ENCODE results near the gene SPI1. TPM values are rescaled to one million over a fixed set of nuclear protein-coding genes. Genes with fewer than 3 reads are reported as not detected.

Gene SPI1
- total RNA-seq, 1 experiment from 2014 or later = 0.22 TPM

DNA sequence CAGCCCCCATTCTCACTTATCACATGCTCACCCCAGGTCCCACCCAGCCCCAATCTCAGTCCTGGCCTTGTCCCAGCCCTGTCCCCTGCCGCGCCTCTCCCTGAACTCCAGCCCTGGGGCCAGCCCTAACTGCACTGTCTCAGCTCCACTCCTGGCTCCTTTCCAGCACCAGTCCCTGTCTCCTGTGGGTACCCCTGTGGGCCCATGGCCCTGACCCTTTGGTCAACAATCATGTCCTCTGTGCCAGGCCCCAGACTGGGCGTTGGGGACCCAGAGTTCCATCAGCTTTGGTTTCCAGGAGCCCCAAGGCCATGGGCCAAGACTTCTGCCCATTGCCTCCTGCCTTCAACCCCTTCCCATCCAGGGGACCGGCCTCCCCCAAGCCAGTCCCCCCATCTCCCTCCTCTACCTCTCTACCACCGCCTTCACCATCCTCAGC, 757 bp downstream of the SPI1 start:
- no peak overlapping the region for H2AFZ ChIP-seq (ENCODE audit: low read length)
- H3K27ac ChIP-seq (ENCODE audit: low read length) = no peak overlapping the region
- H3K9me3 ChIP-seq (ENCODE audit: low read length) = no peaks in the 10 kb centered on the region
- no peak overlapping the region for H3K9ac ChIP-seq (ENCODE audit: low read length)
- H3K4me3 ChIP-seq (ENCODE audit: low read length) = no peak overlapping the region
- ChIA-PET CTCF (no interaction called here), POLR2A (ENCODE audit: unreplicated experiment) (no interaction called here)
- no peaks in the 10 kb centered on the region for H3F3A ChIP-seq (ENCODE audit: low read length, unreplicated experiment)
- peaks cover 9% of the 10 kb centered on the region; the same call in 1 of the 2 replicates for H3K4me1 ChIP-seq (ENCODE audit: insufficient read depth, low read length)
- BruUV-seq (replicated peaks) = no TSS peak
- no peaks in the 10 kb centered on the region for H3K79me2 ChIP-seq (ENCODE audit: low read length)
- no peaks in the 10 kb centered on the region for H3K27me3 ChIP-seq (ENCODE audit: low read length)
- no peak overlapping the region for H3K4me2 ChIP-seq (ENCODE audit: low read length)
- intact Hi-C loops (cut with micrococcal nuclease) = no loop called here
- H3K36me3 ChIP-seq (ENCODE audit: low read depth, low read length) = no peaks in the 10 kb centered on the region
- DNase-seq = no peak
- no peak for ATAC-seq
- TF ChIP-seq EZH2phosphoT487 (IDR thresholded peaks at IDR 0.05; ENCODE audit: borderline replicate concordance, low read length) (no peak), EZH2 (IDR thresholded peaks at IDR 0.05; ENCODE audit: low read length, unreplicated experiment) (no peak)
- TF ChIP-seq, protein P1, sequence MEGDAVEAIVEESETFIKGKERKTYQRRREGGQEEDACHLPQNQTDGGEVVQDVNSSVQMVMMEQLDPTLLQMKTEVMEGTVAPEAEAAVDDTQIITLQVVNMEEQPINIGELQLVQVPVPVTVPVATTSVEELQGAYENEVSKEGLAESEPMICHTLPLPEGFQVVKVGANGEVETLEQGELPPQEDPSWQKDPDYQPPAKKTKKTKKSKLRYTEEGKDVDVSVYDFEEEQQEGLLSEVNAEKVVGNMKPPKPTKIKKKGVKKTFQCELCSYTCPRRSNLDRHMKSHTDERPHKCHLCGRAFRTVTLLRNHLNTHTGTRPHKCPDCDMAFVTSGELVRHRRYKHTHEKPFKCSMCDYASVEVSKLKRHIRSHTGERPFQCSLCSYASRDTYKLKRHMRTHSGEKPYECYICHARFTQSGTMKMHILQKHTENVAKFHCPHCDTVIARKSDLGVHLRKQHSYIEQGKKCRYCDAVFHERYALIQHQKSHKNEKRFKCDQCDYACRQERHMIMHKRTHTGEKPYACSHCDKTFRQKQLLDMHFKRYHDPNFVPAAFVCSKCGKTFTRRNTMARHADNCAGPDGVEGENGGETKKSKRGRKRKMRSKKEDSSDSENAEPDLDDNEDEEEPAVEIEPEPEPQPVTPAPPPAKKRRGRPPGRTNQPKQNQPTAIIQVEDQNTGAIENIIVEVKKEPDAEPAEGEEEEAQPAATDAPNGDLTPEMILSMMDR (conservative IDR thresholded peaks at IDR 0.05; ENCODE audit: low read depth, low read length) = no peak
- no peaks in the 10 kb centered on the region for H3K9me2 ChIP-seq (replicated peaks; ENCODE audit: low read length)
- no peaks in the 10 kb centered on the region for H4K20me1 ChIP-seq (ENCODE audit: low read length)

DNA sequence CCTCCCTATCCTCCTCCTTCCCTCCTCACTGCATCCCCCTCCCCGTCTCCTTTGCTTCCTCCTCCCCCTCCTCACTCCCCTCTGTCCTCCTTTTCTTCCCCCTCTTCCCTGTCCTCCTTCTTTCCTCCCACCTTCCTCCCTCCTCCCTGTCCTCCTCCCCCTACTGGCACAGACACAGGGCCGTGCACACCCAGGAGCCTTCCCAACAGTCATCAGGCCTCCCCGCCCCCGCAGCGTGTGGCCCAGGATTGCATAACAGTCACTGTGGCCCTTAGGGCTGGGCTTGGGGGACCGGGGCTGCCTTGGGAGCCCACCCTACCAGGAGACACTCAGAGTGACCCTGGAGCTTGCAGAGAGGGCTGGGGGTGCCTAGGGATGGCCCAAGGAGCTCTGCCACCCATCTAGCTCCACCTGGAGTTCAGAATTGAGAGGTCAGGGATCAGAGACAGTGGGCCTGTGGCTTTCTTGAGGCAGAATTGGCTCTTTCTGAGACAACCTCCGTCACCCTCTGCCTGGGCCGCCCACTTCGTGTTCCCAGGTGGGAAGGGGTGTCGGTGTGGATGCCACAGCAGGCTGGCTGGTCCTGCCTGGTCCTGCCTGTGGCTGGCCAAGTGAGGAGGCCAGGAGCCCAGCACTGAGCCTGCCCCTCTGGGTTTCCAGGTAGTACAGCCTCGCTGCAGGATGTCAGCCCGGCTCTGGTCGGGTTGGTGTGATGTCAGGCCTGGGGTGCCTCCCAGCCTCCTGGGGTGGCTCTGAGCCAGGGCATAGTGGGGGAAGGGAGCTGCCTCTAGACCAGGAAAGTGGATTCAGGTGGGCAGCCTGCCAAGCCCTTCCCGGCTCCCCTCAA, 1.6 kb downstream of the SPI1 start:
- Histone ChIP-seq H2AFZ (ENCODE audit: low read length) (no peak overlapping the region), H3K9me3 (ENCODE audit: low read length) (no peaks in the 10 kb centered on the region), H3K79me2 (ENCODE audit: low read length) (no peaks in the 10 kb centered on the region), H3K27me3 (ENCODE audit: low read length) (no peaks in the 10 kb centered on the region), H4K20me1 (ENCODE audit: low read length) (no peaks in the 10 kb centered on the region), H3K4me1 (ENCODE audit: insufficient read depth, low read length) (peaks cover 9% of the 10 kb centered on the region; the same call in 1 of the 2 replicates), H3F3A (ENCODE audit: low read length, unreplicated experiment) (no peaks in the 10 kb centered on the region), H3K4me3 (ENCODE audit: low read length) (no peak overlapping the region), H3K4me2 (ENCODE audit: low read length) (no peak overlapping the region), H3K36me3 (ENCODE audit: low read depth, low read length) (no peaks in the 10 kb centered on the region), H3K9ac (ENCODE audit: low read length) (no peak overlapping the region), H3K27ac (ENCODE audit: low read length) (no peak overlapping the region), H3K9me2 (replicated peaks; ENCODE audit: low read length) (no peaks in the 10 kb centered on the region)
- no peak for DNase-seq
- TF ChIP-seq EZH2 (IDR thresholded peaks at IDR 0.05; ENCODE audit: low read length, unreplicated experiment) (no peak), EZH2phosphoT487 (IDR thresholded peaks at IDR 0.05; ENCODE audit: borderline replicate concordance, low read length) (no peak)
- TF ChIP-seq, protein P1 (conservative IDR thresholded peaks at IDR 0.05; ENCODE audit: low read depth, low read length) = no peak
- POLR2A ChIA-PET (ENCODE audit: unreplicated experiment) = no interaction called here
- CTCF ChIA-PET = no interaction called here
- BruUV-seq (replicated peaks) = no TSS peak
- intact Hi-C loops (cut with micrococcal nuclease) = no loop called here
- ATAC-seq = no peak

- H3K4me1 ChIP-seq (ENCODE audit: insufficient read depth, low read length) = peaks cover 9% of the 10 kb centered on the region; the same call in 1 of the 2 replicates
- H3K36me3 ChIP-seq (ENCODE audit: low read depth, low read length) = no peaks in the 10 kb centered on the region
- no peaks in the 10 kb centered on the region for H3K9me3 ChIP-seq (ENCODE audit: low read length)
- ATAC-seq (no peak), DNase-seq (no peak)
- H3K9me2 ChIP-seq (replicated peaks; ENCODE audit: low read length) = no peaks in the 10 kb centered on the region
- H2AFZ ChIP-seq (ENCODE audit: low read length) = no peak overlapping the region
- POLR2A ChIA-PET (ENCODE audit: unreplicated experiment) = no interaction called here
- H3K9ac ChIP-seq (ENCODE audit: low read length) = no peak overlapping the region
- TF ChIP-seq, protein P1 (conservative IDR thresholded peaks at IDR 0.05; ENCODE audit: low read depth, low read length) = no peak
- TF ChIP-seq EZH2phosphoT487 (IDR thresholded peaks at IDR 0.05; ENCODE audit: borderline replicate concordance, low read length) (no peak), EZH2 (IDR thresholded peaks at IDR 0.05; ENCODE audit: low read length, unreplicated experiment) (no peak)
- no peaks in the 10 kb centered on the region for H3K79me2 ChIP-seq (ENCODE audit: low read length)
- CTCF ChIA-PET = no interaction called here
- H3K27ac ChIP-seq (ENCODE audit: low read length) = no peak overlapping the region
- H3K4me2 ChIP-seq (ENCODE audit: low read length) = no peak overlapping the region
- no peaks in the 10 kb centered on the region for H3K27me3 ChIP-seq (ENCODE audit: low read length)
- intact Hi-C loops (cut with micrococcal nuclease) = no loop called here
- H3K4me3 ChIP-seq (ENCODE audit: low read length) = no peak overlapping the region
- BruUV-seq (replicated peaks) = no TSS peak
- no peaks in the 10 kb centered on the region for H3F3A ChIP-seq (ENCODE audit: low read length, unreplicated experiment)
- no peaks in the 10 kb centered on the region for H4K20me1 ChIP-seq (ENCODE audit: low read length)
Observed at GRCh38 chr11:47376107-47376524, 2.2 kb downstream of the SPI1 start.

Data from PC-3 (cell line).